Activated T-cell treated with anti-CD3 and anti-CD28 coated beads, Interleukin-2, amount 50 U/mL, for 72 hours (primary cell): Measurements from ENCODE around the gene TICAM1. TPM values are rescaled to one million over a fixed set of nuclear protein-coding genes. Genes with fewer than 3 reads are reported as not detected.
"Not testable (repeated sequence)": the region's sequence is repeated elsewhere in the genome, so short reads cannot be mapped to it uniquely, and the experiment has no call there.

Source experiments
- ATAC-seq, 2 donors: fragments of 150-1000 bp; cut with Tn5 transposase; replicated peaks in 1 of 2; 2 replicates each; pipeline ENCODE4 v1.10.0; 2021; ENCODE audit warnings: moderate library complexity in 2 of 2, mild to moderate bottlenecking in 1 of 2
- DNase-seq, 2 donors: peaks; one replicate each; pipeline ENCODE4 v3.0.0; 2021 to 2022; ENCODE audit warnings: mixed read lengths in 1 of 2
- H3K27ac Mint-ChIP-seq: one replicate; pipeline ENCODE4 v1.8.0; 2022; ENCODE audit warnings: mild to moderate bottlenecking, moderate library complexity, mixed read lengths
- H3K27me3 Mint-ChIP-seq: one replicate; pipeline ENCODE4 v1.8.0; 2022; ENCODE audit warnings: low read depth, mixed read lengths
- H3K36me3 Mint-ChIP-seq, 2 donors: one replicate each; pipeline ENCODE4 v1.8.0; 2022; ENCODE audit warnings: mixed read lengths in 2 of 2, mild to moderate bottlenecking in 1 of 2; ENCODE audit not compliant: insufficient read depth in 2 of 2
- H3K4me1 Mint-ChIP-seq: one replicate; pipeline ENCODE4 v1.8.0; 2022; ENCODE audit warnings: low read depth, mixed read lengths
- H3K4me3 Mint-ChIP-seq, 2 donors: one replicate each; pipeline ENCODE4 v1.8.0; 2022; ENCODE audit warnings: mild to moderate bottlenecking in 2 of 2, mixed read lengths in 2 of 2, moderate library complexity in 2 of 2
- H3K9me3 Mint-ChIP-seq, 2 donors: one replicate each; pipeline ENCODE4 v1.8.0; 2022; ENCODE audit warnings: mixed read lengths in 2 of 2
- total RNA-seq, 2 donors: library from RNA; stranded (reverse); gene quantifications; one replicate each; pipeline ENCODE4 v1.2.3, GENCODE V29; 2022

Gene TICAM1
- total RNA-seq, 2 donors from 2014 or later, result 18.7 to 20.5 TPM

- peaks cover 0 to 3% of the 10 kb centered on the region in 2 donors for H3K9me3 Mint-ChIP-seq
- H3K36me3 Mint-ChIP-seq, result no peaks in the 10 kb centered on the region
- H3K27ac Mint-ChIP-seq, result no peak overlapping the region
- ATAC-seq (peak; percentile 81 to 82), DNase-seq (peak; percentile 90 to 93)
- no peak overlapping the region for H3K4me3 Mint-ChIP-seq
- no peaks in the 10 kb centered on the region for H3K27me3 Mint-ChIP-seq
- peaks cover 31% of the 10 kb centered on the region for H3K4me1 Mint-ChIP-seq
Observed at GRCh38 chr19:4811328-4812131, 20.0 kb downstream of the TICAM1 start.

DNA sequence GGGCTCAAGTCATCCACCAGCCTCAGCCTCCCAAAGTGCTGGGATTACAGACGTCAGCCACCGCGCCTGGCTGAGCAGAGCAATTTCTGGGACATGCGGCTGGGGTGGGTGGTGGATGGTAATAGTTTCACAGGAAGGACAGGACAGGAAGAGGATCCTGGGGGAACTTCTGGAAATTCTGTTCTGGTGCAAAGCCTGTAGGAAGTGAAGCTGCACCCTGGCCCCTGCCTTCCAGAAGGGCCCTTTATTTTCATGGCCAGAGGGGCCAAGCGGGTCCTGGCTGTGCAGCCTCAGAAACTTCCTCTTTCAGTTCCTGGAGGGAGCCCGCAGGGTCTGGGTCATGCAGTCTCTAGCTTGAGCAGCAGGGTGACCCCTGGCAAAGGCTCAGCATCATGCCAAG lies 24.3 kb downstream of the TICAM1 start:
- DNase-seq, result no peak
- H3K36me3 Mint-ChIP-seq, result no peaks in the 10 kb centered on the region
- ATAC-seq, result no peak
- H3K4me3 Mint-ChIP-seq, result no peak overlapping the region
- no peak overlapping the region for H3K27ac Mint-ChIP-seq
- peaks cover 10% of the 10 kb centered on the region for H3K4me1 Mint-ChIP-seq
- H3K27me3 Mint-ChIP-seq, result no peaks in the 10 kb centered on the region
- no peaks in the 10 kb centered on the region for H3K9me3 Mint-ChIP-seq

DNA sequence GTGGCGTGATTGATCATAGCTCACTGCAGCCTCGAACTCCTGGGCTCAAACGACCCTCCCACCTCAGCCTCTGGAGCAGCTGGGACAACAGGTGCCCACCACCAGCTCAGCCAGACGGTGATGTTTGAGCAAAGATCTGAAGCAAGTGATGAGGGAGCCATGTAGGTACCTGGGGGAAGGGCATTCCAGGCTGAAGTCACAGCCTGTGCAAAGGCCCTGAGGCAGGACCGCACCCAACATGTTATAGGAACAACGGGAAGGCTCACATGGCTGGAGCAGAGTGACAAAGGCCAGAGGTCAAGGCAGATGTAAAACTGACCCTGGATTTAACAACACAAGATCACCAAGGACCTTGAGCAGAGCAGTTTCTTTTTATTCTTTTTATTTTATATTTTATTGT lies 25.1 kb downstream of the TICAM1 start:
- H3K9me3 Mint-ChIP-seq, result no peaks in the 10 kb centered on the region
- H3K4me3 Mint-ChIP-seq, result no peak overlapping the region
- no peaks in the 10 kb centered on the region for H3K36me3 Mint-ChIP-seq
- H3K27ac Mint-ChIP-seq, result no peak overlapping the region
- ATAC-seq, result no peak
- DNase-seq, result no peak
- peaks cover 4% of the 10 kb centered on the region for H3K4me1 Mint-ChIP-seq
- H3K27me3 Mint-ChIP-seq, result no peaks in the 10 kb centered on the region

DNA sequence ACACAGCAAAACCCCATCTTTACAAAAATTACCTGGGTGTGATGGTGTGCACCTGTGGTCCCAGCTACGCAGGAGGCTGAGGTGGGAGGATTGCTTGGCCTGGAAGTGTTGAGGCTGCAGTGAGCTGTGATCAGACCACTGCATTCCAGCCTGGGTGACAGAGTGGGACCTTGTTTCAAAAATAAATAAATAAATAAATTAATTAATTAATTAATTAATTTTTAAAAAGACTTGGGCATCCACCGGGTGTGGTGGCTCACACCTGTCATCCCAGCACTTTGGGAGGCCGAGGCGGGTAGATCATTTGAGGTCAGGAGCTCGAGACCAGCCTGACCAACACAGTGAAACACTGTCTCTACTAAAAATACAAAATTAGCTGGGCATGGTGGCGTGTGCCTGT lies 26.4 kb downstream of the TICAM1 start:
- H3K9me3 Mint-ChIP-seq, H3K4me1 Mint-ChIP-seq, H3K4me3 Mint-ChIP-seq: not testable (repeated sequence)

DNA sequence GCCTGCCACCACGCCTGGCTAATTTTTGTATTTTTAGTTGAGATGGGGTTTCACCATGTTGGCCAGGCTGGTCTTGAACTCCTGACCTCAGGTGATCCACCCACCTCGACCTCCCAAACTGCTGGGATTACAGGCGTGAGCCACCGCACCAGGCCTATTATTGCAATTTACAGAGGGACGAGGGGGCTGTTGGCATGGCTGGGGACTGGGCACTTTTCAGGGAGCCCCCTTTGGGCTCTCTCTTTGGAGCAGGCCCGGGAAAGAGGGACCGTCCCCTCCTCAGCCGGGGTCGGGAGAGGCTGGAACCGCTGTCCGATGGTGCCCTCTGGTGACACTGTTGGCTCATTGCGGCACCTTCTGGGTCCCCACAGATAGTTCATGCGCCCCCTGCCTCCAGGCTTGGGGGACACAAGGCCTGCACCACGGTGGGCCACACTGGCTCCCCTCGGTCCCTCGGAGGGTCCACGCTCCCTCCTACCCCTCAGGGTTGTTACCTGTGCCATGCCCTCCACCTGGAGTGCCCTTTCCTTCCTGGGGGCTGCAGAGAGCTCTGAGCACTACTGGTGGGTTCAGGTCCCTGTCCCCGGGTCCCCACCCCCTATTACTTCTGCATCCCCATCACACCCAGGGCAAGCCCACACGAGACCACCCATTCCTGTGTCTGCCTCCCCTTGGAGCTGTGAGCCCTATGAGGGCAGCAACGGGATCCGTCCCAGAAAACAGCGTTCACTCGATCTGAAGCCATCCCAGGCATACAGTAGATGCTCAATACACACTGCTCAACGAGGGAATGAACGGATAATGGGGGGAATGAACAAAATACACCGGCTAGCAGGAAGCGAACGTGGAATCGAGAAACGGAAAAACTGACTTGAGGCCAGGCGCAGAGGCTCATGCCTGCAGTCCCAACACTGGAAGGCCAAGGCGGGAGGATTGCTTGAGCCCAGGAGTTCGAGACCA lies 27.5 kb downstream of the TICAM1 start:
- Mint-ChIP-seq H3K27me3 (no peaks in the 10 kb centered on the region), H3K9me3 (no peaks in the 10 kb centered on the region), H3K36me3 (no peaks in the 10 kb centered on the region), H3K4me1 (no peaks in the 10 kb centered on the region), H3K4me3 (peak overlapping the region in 1 of 2 donors; percentile 40), H3K27ac (no peak overlapping the region)
- ATAC-seq (peak; percentile 89 to 93), DNase-seq (peak; percentile 77 to 82)

More for the DNA sequence above, 26.4 kb downstream of the TICAM1 start:
- H3K27me3 Mint-ChIP-seq, DNase-seq, ATAC-seq, H3K27ac Mint-ChIP-seq, H3K36me3 Mint-ChIP-seq: not testable (repeated sequence)

- Mint-ChIP-seq H3K4me3 (no peak overlapping the region), H3K27ac (no peak overlapping the region), H3K36me3 (peaks cover 0 to under 1% of the 10 kb centered on the region in 2 donors), H3K4me1 (no peaks in the 10 kb centered on the region), H3K9me3 (no peaks in the 10 kb centered on the region), H3K27me3 (no peaks in the 10 kb centered on the region)
- no peak for DNase-seq
- ATAC-seq, result no peak
Observed at GRCh38 chr19:4802711-4803110, 28.8 kb downstream of the TICAM1 start.

DNA sequence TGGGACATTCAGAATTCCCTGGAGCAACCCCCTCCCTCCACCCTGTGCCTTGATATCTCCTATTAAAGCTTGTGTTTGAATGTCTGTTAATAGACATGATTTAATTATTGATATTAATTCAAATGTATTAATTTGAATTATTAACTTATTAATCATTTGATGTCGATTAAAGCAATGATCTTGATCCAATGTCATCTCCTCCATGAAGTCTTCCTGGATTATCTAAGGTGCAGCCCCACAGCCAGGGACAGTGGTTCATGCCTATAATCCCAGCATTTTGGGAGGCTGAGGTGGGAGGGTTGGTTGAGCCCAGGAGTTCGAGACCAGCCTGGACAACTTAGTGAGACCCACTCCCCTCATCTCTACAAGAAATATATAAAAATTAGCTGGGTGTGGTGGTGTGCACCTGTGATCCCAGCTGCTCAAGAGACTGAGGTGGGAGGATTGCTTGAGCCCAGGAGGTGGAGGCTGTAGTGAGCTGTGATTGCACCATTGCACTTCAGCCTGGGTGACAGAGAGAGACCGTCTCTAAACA lies 30.4 kb downstream of the TICAM1 start:
- ATAC-seq (no peak), DNase-seq (no peak)
- Mint-ChIP-seq H3K27me3 (no peaks in the 10 kb centered on the region), H3K9me3 (no peaks in the 10 kb centered on the region), H3K27ac (no peak overlapping the region), H3K4me1 (peaks cover 8% of the 10 kb centered on the region), H3K36me3 (peaks cover 2 to 7% of the 10 kb centered on the region in 2 donors), H3K4me3 (no peak overlapping the region)

GRCh38 chr19:4800591-4801081 lies 30.9 kb downstream of the TICAM1 start:
- Mint-ChIP-seq H3K4me3 (no peak overlapping the region), H3K9me3 (no peaks in the 10 kb centered on the region), H3K27me3 (no peaks in the 10 kb centered on the region), H3K27ac (no peak overlapping the region), H3K36me3 (peaks cover 2 to 7% of the 10 kb centered on the region in 2 donors), H3K4me1 (peaks cover 13% of the 10 kb centered on the region)
- DNase-seq (no peak), ATAC-seq (no peak)

- H3K9me3 Mint-ChIP-seq, result no peaks in the 10 kb centered on the region
Observed at GRCh38 chr19:4795400-4795799, 36.1 kb downstream of the TICAM1 start.

DNA sequence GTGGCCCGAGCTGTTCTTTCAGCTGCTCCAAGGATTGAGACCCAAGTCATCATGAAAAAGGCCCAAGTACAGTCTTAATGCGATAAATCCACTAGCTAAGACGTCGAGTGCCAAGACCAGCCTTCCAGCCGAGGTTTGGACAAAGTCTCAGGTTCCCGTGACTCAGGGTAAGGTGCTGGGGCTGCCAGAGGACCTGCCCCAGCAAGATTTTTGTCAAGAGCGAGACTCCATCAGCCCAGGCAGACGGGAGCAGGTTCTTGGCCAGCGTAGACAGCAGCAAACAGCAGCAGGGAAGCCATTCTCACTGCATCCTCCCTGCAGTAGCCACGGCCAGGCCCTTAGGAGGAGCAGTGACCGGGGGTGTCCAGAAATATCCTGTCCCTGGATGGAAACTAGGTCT lies 36.5 kb downstream of the TICAM1 start:
- H3K4me1 Mint-ChIP-seq, result peaks cover 49% of the 10 kb centered on the region
- H3K36me3 Mint-ChIP-seq, result peaks cover 2 to 12% of the 10 kb centered on the region in 2 donors
- peak overlapping the region; percentile 52 to 55 for H3K4me3 Mint-ChIP-seq
- ATAC-seq (no peak), DNase-seq (no peak)
- H3K9me3 Mint-ChIP-seq, result no peaks in the 10 kb centered on the region
- H3K27me3 Mint-ChIP-seq, result no peaks in the 10 kb centered on the region
- H3K27ac Mint-ChIP-seq, result peak overlapping the region; percentile 54

More at GRCh38 chr19:4795400-4795799, 36.1 kb downstream of the TICAM1 start:
- Mint-ChIP-seq H3K27me3 (no peaks in the 10 kb centered on the region), H3K27ac (no peak overlapping the region), H3K4me3 (no peak overlapping the region), H3K36me3 (peaks cover 2 to 12% of the 10 kb centered on the region in 2 donors), H3K4me1 (peaks cover 49% of the 10 kb centered on the region)
- no peak for DNase-seq
- ATAC-seq, result no peak

DNA sequence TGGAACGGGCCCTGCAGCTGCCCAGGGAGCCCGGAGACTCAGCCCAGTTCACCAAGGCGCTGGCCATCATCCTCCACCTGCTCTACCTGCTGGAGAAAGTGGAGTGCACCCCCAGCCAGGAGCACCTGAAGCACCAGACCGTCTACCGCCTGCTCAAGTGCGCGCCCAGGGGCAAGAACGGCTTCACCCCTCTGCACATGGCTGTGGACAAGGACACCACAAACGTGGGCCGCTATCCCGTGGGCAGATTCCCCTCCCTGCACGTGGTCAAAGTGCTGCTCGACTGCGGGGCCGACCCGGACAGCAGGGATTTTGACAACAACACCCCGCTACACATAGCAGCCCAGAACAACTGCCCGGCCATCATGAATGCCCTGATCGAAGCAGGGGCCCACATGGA lies 38.2 kb downstream of the TICAM1 start:
- not testable (repeated sequence) for H3K9me3 Mint-ChIP-seq, DNase-seq, H3K27ac Mint-ChIP-seq, H3K27me3 Mint-ChIP-seq, ATAC-seq
- peaks cover 2 to 12% of the 10 kb centered on the region in 2 donors for H3K36me3 Mint-ChIP-seq
- peak overlapping the region; percentile 79 to 91 for H3K4me3 Mint-ChIP-seq
- peaks cover 49% of the 10 kb centered on the region for H3K4me1 Mint-ChIP-seq

- DNase-seq, H3K9me3 Mint-ChIP-seq, H3K27ac Mint-ChIP-seq, ATAC-seq, H3K27me3 Mint-ChIP-seq: not testable (repeated sequence)
- Mint-ChIP-seq H3K4me1 (peaks cover 49% of the 10 kb centered on the region), H3K4me3 (peak overlapping the region; percentile 79 to 91), H3K36me3 (peaks cover 2 to 12% of the 10 kb centered on the region in 2 donors)
Observed at GRCh38 chr19:4792866-4793195, 38.7 kb downstream of the TICAM1 start.
